Endodermal cell (in vitro differentiated cells): ENCODE results near the gene DNAJC10. TPM values are rescaled to one million over a fixed set of nuclear protein-coding genes. Genes with fewer than 3 reads are reported as not detected.

Source experiments
- DNase-seq: peaks from one replicate; pipeline ENCODE4 v3.0.0-alpha.2; 2017
- H3K27ac ChIP-seq: 2 replicates; pipeline ENCODE4 v1.5.1; 2013; ENCODE audit warnings: mild to moderate bottlenecking, low read depth, low read length, moderate library complexity
- H3K27me3 ChIP-seq: 2 replicates; pipeline ENCODE4 v1.6.1; 2013; ENCODE audit warnings: mild to moderate bottlenecking, low read length, moderate library complexity; ENCODE audit not compliant: insufficient read depth, control insufficient read depth, poor library complexity, severe bottlenecking
- H3K36me3 ChIP-seq: 2 replicates; pipeline ENCODE4 v1.7.0; 2013; ENCODE audit warnings: mild to moderate bottlenecking, low read length, moderate library complexity; ENCODE audit not compliant: control insufficient read depth, insufficient read depth
- H3K4me1 ChIP-seq: one replicate; pipeline ENCODE4 v1.7.0; 2013; ENCODE audit warnings: low read length; ENCODE audit not compliant: control insufficient read depth, insufficient read depth
- H3K4me3 ChIP-seq: 2 replicates; pipeline ENCODE4 v1.5.1; 2013; ENCODE audit warnings: mild to moderate bottlenecking, low read length, moderate library complexity
- H3K9ac ChIP-seq: 2 replicates; pipeline ENCODE4 v1.6.1; 2013; ENCODE audit warnings: mild to moderate bottlenecking, low read length, moderate library complexity; ENCODE audit not compliant: poor library complexity, severe bottlenecking; ENCODE audit errors: extremely low read depth
- H3K9me3 ChIP-seq: 2 replicates; pipeline ENCODE4 v1.6.1; 2013; ENCODE audit warnings: mild to moderate bottlenecking, low read length, moderate library complexity; ENCODE audit not compliant: control insufficient read depth
- H3K27ac Mint-ChIP-seq: 2 replicates; pipeline ENCODE4 v1.8.0; 2020; ENCODE audit warnings: mixed read lengths
- H3K27me3 Mint-ChIP-seq: 2 replicates; pipeline ENCODE4 v1.8.0; 2021; ENCODE audit warnings: mild to moderate bottlenecking, mixed read lengths; ENCODE audit not compliant: insufficient read depth
- H3K36me3 Mint-ChIP-seq: 2 replicates; pipeline ENCODE4 v1.8.0; 2020; ENCODE audit warnings: low read depth, mixed read lengths
- H3K4me1 Mint-ChIP-seq: 2 replicates; pipeline ENCODE4 v1.8.0; 2020; ENCODE audit warnings: mixed read lengths
- H3K4me3 Mint-ChIP-seq: 2 replicates; pipeline ENCODE4 v1.8.0; 2020; ENCODE audit warnings: mild to moderate bottlenecking, moderate library complexity, mixed read lengths
- H3K9me3 Mint-ChIP-seq: 2 replicates; pipeline ENCODE4 v1.8.0; 2020; ENCODE audit warnings: mild to moderate bottlenecking, mixed read lengths
- CTCF ChIP-seq: fragments of 200-600 bp; sonication (generic); conservative IDR thresholded peaks from 2 replicates; pipeline ENCODE4 v1.5.0; 2021; ENCODE audit warnings: antibody characterized with exemption, mild to moderate bottlenecking
- WGBS, 2 experiments: methylation state at CpG; one replicate each; pipeline versions ENCODE4 v1.1.5 to v1.1.7; 2013; ENCODE audit warnings: missing lambda C conversion rate in 2 of 2, mixed read lengths in 1 of 2; ENCODE audit not compliant: insufficient coverage in 1 of 2, insufficient read length in 1 of 2; 5-methylcytosine and 5-hydroxymethylcytosine counted together
- total RNA-seq, 2 donors: library from RNA; stranded (reverse); fragmentation: NEBNext Ultra II Directional in 1 of 2; extraction: Animal tissue kit (Norgen Biotek cat#: 25700) in 1 of 2; gene quantifications; 2 replicates in 1 of 2; 3 replicates in 1 of 2; pipeline ENCODE4 v1.2.1, GENCODE V29; 2021

The DNAJC10 gene
- total RNA-seq, 2 donors from 2014 or later = 212 to 232 TPM

GRCh38 chr2:182798736-182799135 lies 82.7 kb downstream of the DNAJC10 start:
- H3K9me3 Mint-ChIP-seq = no peaks in the 10 kb centered on the region
- H3K4me3 ChIP-seq = no peak overlapping the region
- TF ChIP-seq CTCF = no peak

GRCh38 chr2:182804128-182804527 lies 88.1 kb downstream of the DNAJC10 start:
- no peaks in the 10 kb centered on the region for H3K27me3 Mint-ChIP-seq
- TF ChIP-seq CTCF = no peak
- H3K4me3 Mint-ChIP-seq = no peak overlapping the region
- no peaks in the 10 kb centered on the region for H3K36me3 Mint-ChIP-seq
- H3K9me3 Mint-ChIP-seq = no peaks in the 10 kb centered on the region
- H3K4me3 ChIP-seq = no peak overlapping the region
- no peak overlapping the region for H3K27ac Mint-ChIP-seq
- peaks cover 3% of the 10 kb centered on the region for H3K4me1 ChIP-seq
- no peaks in the 10 kb centered on the region for H3K27me3 ChIP-seq
- H3K9me3 ChIP-seq = no peaks in the 10 kb centered on the region
- H3K36me3 ChIP-seq = no peaks in the 10 kb centered on the region
- no peak overlapping the region for H3K27ac ChIP-seq
- no peak for DNase-seq
- WGBS, 2 experiments = 93 to 100% methylated on average over 3 to 5 of the region's 5 CpGs
- H3K4me1 Mint-ChIP-seq = peaks cover 22% of the 10 kb centered on the region
- no peak overlapping the region for H3K9ac ChIP-seq

More at GRCh38 chr2:182798736-182799135, 82.7 kb downstream of the DNAJC10 start:
- H3K9ac ChIP-seq = no peak overlapping the region
- H3K4me1 Mint-ChIP-seq = peaks cover 19% of the 10 kb centered on the region
- H3K36me3 Mint-ChIP-seq = no peaks in the 10 kb centered on the region
- H3K36me3 ChIP-seq = no peaks in the 10 kb centered on the region
- H3K27me3 ChIP-seq = no peaks in the 10 kb centered on the region
- no peak overlapping the region for H3K27ac ChIP-seq
- H3K4me1 ChIP-seq = peaks cover 3% of the 10 kb centered on the region
- no peak overlapping the region for H3K27ac Mint-ChIP-seq
- H3K9me3 ChIP-seq = no peaks in the 10 kb centered on the region
- no peak overlapping the region for H3K4me3 Mint-ChIP-seq
- 92% methylated on average over 2 of the region's 2 CpGs; no CpG with 5 or more reads in 1 of the 2 experiments for WGBS, 2 experiments
- H3K27me3 Mint-ChIP-seq = no peaks in the 10 kb centered on the region
- DNase-seq = no peak

GRCh38 chr2:182807319-182807718 lies 91.3 kb downstream of the DNAJC10 start:
- DNase-seq = no peak
- H3K27ac ChIP-seq = no peak overlapping the region
- H3K27me3 Mint-ChIP-seq = no peaks in the 10 kb centered on the region
- H3K9ac ChIP-seq = no peak overlapping the region
- no peak overlapping the region for H3K27ac Mint-ChIP-seq
- H3K27me3 ChIP-seq = no peaks in the 10 kb centered on the region
- no peak overlapping the region for H3K4me3 Mint-ChIP-seq
- H3K36me3 ChIP-seq = no peaks in the 10 kb centered on the region
- no peaks in the 10 kb centered on the region for H3K9me3 ChIP-seq
- no peaks in the 10 kb centered on the region for H3K36me3 Mint-ChIP-seq
- no peaks in the 10 kb centered on the region for H3K4me1 ChIP-seq
- H3K4me1 Mint-ChIP-seq = peaks cover 14% of the 10 kb centered on the region
- 81 to 89% methylated on average over 3 of the region's 3 CpGs for WGBS, 2 experiments
- no peaks in the 10 kb centered on the region for H3K9me3 Mint-ChIP-seq
- H3K4me3 ChIP-seq = no peak overlapping the region
- no peak for TF ChIP-seq CTCF
